A673 (cell line): Measurements from ENCODE around the gene GSTK1.

ENCODE experiments used
- EZH2 ChIP-seq: fragments of 200-600 bp; sonication (generic); IDR thresholded peaks from 2 replicates; pipeline ENCODE4 v1.6.1; 2017; ENCODE audit warnings: borderline replicate concordance, low read depth, mild to moderate bottlenecking, mixed read lengths, antibody characterized with exemption, low read length; ENCODE audit not compliant: poor library complexity, severe bottlenecking
- TF ChIP-seq, protein P1 (sequence below): fragments of 300-800, 200-600 bp; sonication (generic); conservative IDR thresholded peaks from 2 replicates; pipeline ENCODE4 v1.5.1; 2017; ENCODE audit warnings: low read depth, mild to moderate bottlenecking, antibody characterized with exemption, low read length, moderate library complexity, mixed read lengths

DNA sequence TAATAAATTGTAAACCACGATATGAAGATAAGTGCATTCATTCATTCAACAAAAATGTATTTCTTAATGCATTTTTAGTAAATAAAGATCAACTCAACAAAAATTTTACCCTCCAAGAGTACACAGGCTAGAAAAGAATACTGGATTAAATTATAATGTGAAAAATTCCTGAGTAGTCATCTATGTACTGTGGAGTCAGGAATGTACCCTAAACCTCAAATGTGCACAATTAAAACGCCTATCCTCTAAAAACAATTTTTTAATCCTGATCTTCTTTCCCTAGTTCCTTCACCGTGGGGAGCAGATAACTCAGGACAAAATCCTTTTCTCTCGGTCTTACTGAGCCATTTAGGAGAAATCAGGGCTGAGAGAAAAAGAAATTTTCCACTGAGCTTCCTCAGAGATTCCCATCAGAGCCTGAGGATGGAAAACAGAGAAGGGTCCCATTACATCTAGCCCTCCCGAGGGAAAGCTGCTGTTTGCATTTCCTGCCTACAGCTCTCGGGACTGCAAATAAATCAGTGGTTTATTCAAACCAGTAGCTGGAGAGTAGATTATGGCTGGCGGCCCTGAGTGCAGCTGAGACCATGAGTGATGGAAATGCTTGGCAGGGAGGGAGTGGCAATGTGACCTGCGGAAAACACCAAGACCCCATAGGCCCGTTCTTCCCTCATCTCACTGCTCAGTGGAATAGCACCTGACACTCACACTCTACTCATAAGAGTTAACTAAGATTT, 34.0 kb upstream of the GSTK1 start:
- TF ChIP-seq, protein P1, sequence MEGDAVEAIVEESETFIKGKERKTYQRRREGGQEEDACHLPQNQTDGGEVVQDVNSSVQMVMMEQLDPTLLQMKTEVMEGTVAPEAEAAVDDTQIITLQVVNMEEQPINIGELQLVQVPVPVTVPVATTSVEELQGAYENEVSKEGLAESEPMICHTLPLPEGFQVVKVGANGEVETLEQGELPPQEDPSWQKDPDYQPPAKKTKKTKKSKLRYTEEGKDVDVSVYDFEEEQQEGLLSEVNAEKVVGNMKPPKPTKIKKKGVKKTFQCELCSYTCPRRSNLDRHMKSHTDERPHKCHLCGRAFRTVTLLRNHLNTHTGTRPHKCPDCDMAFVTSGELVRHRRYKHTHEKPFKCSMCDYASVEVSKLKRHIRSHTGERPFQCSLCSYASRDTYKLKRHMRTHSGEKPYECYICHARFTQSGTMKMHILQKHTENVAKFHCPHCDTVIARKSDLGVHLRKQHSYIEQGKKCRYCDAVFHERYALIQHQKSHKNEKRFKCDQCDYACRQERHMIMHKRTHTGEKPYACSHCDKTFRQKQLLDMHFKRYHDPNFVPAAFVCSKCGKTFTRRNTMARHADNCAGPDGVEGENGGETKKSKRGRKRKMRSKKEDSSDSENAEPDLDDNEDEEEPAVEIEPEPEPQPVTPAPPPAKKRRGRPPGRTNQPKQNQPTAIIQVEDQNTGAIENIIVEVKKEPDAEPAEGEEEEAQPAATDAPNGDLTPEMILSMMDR, result no peak
- TF ChIP-seq EZH2, result no peak
